NCI-H1092 (cell line): ENCODE measurements around the gene ALDH1L1.

ENCODE experiments used
- DNase-seq: peaks from one replicate; lab custom pipeline; 2025; lab: John Stamatoyannopoulos, UW

ALDH1L1 gene

GRCh38 chr3:126194713-126195305 is 14.4 kb upstream of the ALDH1L1 start:
- no peak for DNase-seq

DNA sequence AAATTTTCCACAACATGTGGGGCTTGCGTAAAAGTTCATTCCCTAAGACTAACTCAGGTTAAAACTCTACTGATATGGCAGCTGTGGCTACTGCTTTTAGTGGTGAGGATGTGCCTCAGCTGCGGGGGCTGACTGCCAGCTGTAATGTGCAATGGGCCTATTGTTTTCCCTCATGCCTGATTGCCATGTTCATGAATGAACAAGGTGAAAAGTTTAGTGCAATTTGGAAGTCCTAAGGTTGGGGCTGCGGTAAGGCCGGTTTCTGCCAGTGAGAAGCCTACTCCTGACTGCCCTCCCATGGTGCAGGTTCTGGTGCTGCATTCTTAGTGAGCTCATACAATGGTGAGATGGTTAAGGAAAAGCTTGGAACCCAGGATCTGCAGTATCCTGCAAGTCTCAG is 10.9 kb upstream of the ALDH1L1 start:
- DNase-seq = no peak

GRCh38 chr3:126187920-126188319 is 7.5 kb upstream of the ALDH1L1 start:
- no peak for DNase-seq

DNA sequence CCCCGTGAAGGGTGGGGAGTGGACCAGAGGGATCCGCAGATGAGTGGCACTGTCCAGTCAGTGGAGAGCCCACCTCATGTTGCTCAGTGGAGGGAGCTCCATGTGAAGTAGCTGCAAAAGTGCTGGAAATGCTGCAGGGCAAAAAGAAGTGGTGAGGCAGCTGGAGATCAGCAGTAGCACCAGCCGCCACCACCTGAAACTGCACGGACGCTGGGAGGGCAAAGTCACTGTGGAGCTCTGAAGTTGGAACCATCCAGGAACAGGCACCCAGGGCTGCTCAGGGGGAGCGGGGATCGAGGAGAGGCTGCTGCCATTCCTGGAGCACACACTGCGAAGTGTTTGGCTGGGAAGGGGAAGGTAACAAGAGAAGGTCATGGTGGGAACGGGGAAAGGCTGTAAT is 6.4 kb upstream of the ALDH1L1 start:
- no peak for DNase-seq

DNA sequence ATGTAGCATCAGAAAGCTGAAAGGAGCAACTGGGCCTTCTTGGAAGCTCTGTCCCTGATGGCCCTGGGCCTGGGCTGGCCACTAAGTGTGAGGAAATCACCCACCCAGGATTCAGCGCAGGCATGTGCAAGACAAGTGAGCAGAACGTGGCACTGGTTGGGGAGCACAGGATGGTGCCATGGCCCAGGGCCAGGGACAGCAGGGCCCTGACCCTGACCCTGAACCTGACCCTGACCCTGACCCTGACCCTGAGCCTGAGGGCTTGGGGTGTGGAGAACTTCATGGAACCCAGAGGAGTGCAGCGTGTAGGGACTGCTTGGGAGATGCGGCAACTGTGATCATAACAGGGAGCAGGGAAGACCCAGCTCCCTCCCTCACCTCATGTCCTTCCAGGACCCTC is 5.9 kb upstream of the ALDH1L1 start:
- no peak for DNase-seq

- DNase-seq = no peak
Observed at GRCh38 chr3:126184465-126185000, 4.1 kb upstream of the ALDH1L1 start.

DNA sequence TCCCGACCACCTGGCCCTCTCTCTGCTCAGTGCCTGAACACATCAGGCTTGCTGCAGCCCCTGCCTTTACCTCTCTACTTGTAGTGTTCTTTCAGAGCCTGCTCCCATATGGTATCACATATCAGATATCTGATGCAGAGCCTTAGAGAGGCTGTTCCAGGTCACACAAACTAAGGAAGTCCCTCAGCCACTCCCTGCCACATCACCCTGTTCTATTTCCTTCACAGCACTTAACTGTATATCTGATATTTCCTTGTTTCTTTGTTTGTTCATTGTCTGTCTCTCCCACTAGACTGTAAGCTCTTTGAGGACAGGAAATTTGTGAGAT is 976 bp upstream of the ALDH1L1 start:
- DNase-seq = no peak

- DNase-seq = no peak
Observed at GRCh38 chr3:126179825-126180476, 435 bp downstream of the ALDH1L1 start.

DNA sequence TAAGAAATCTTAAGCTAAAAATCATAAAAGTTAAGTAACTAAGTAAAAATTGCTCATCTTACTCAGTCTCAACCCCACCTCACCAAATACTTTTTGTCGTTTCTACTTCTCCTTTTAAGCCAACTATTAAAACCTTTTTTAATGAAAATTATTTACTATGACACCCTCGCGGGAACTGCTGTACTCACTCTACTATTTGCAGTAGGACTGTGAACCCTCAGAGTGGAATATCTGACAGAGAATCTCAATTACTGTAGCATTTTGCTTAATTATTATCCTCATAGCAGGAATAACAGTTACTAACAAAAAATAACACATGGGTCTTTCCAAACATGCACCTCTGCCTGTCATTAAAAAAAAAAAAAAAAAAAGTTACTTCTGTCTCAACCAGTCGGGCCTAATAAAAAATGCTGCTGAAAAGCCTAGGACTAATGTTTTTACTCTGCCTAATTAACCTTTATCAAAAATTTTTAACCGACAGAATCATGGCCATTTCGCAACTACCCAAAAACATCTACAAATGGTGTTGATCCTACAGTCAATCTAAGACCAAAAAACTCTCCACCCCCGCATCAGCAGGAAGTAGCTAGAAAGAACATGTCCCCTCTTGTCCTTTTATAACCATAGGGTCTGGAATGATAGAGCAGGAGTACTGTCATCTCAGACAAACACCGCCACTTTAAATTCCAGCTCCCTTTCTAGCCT is 10.2 kb downstream of the ALDH1L1 start:
- DNase-seq = no peak

DNA sequence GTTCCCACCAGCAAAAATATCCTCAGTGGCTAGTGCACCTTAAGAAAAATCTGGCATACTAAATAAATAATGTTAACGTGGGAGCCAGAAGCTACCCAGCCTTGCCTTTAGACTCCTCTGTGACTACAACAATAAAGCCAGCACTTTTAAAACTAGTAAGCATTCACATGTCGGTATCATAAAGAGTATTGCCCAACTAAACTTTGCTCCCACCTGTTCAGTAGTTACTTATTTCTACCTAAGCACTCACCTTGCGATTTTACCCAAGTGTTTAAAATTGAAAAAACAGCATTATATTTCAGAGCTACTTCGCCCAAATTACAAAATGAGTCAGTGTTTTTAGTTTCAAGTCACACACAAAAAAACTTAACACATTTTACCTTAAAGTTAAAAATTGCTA is 12.8 kb downstream of the ALDH1L1 start:
- no peak for DNase-seq

GRCh38 chr3:126166009-126166408 is 14.4 kb downstream of the ALDH1L1 start:
- DNase-seq = no peak

- no peak for DNase-seq
Observed at GRCh38 chr3:126161309-126161708, 19.1 kb downstream of the ALDH1L1 start.

- DNase-seq = no peak
Observed at GRCh38 chr3:126160243-126161210, 19.9 kb downstream of the ALDH1L1 start.

DNA sequence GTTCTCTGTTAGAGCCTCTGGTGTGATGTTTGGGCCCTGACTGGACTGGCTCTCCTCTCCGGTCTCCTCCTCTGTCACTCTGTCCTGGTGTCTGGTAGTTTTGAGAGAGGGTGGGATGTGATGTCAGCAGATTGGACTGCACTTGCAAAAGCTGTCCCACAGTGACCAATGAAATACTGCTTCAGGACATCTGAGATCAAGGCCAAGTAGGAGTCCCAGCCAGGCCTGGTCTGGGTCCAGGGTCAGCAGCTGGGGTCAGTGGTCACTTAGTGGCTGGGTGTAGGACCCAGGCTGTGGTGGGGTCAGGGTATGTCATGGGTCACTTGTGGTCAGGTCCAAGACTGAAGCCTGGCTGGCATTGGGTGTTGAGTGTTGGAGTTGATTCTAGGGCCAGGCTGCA is 20.9 kb downstream of the ALDH1L1 start:
- no peak for DNase-seq

DNA sequence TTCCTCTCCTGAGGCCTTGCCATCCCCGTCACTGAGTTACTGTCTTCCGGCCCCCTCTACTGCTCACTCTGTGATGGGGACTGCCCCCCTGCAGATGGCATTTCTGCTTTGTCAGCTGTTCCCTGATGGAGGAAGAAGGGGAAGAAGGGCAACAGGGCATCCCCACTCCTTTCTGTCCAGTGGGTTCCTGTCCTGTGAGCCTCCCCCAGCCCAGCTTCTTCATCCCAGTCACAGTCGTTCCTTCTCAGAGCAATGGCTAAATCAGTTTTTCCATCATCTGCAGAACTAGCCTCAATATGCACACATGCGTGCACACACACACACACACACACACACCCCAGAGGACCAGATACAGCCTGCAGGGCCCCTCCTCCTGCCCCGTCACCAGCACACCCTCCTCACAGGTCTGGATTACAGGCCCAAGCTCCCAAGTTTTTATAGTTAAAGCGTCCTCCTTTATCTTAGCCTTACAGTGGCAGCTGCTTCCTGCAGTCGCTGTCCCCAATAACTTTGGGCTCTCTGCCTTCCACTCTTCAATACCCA is 21.4 kb downstream of the ALDH1L1 start:
- no peak for DNase-seq

DNA sequence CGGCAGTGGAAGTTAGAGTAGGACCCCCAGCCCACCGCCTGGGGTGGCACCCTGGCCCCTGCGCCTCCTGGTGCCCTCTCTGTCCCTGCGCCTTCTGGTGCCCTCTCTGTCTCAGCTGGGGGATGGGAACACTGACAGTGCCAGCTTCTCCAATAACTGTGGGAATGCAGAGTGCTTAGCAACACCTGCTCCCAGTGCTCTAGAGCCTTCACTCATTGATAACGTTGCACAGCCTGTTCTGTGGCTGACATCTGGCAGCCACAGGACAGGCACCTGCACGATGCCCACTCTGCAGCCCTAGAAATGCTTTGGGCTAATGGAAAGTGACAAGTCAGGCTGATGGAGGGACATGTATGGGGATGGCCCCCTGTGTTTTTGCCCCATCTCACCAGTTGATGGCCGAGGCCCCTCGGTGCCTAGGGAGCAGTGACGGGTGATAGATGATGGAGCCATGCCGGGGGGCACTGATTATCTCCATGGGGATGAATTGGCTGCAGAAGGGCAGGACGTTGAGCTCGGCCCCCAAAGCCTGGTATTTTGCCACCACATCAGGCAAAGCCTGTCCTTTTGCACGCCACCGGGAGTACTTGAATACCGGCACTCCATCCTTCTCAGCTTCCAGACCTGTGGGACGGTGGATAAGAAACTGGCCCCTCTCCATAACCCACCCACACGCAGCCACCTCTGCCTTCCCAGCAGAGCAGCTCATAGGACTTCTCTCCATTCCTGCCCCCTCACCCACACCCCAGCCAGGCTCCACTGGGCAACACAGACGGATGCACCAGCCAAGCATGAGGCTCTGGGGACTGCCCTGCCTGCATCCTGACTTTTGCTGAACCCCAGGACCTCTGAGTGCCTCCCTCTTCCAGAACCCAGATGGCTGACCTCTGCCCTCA is 22.1 kb downstream of the ALDH1L1 start:
- DNase-seq = no peak

DNA sequence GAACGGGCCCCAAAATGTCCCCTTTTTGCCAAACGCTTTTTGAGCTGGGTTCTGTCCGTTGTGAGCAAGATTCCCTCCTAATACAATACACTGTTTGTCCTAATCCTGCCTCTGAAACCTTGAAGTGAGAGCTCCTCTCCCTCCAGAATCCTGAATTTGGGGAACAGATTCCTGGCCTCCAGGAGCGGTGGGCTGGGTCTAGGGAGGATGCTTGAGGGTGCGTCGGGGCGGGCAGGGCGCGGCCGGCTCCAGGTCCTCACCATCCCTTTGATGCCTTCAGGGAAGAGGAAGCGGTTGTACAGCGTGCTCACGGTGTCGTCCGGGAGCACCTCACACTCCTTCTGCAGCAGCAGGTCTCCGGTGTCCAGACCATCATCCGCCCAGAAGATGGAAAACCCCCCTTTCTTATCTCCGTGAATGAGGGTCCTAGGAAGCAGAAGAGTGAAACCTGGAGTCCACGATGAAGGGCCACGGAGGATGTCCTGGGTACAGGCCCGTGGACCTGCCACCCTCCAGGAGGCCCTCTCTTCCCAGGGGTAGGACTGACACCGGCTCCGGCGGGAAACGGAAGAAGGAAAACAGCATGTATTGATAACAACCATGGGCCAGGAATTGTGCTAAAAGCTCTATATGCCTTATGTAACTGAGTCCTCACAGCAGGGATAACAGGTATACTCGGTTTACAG is 23.2 kb downstream of the ALDH1L1 start:
- DNase-seq = no peak

- no peak for DNase-seq
Observed at GRCh38 chr3:126156468-126156867, 23.9 kb downstream of the ALDH1L1 start.

DNA sequence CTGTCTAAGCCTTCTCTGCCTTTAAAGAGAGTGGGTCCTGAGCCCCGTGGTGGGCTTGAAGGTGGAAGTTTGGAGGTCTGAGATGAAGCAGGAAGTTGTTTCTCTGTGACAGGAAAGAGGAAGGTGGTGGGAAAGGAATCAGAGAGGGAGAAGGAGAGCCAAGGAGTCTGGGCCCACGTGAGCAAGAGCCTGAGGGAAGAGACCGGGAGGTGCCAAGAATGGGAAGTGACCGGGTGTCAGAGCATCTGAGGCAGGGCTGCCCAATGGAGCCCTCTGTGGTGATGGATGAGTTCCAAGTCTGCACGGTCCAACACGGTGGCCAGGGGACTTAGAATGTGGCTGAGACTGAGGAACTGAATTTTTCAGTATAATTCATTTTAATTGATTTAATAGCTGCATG is 24.6 kb downstream of the ALDH1L1 start:
- no peak for DNase-seq

GRCh38 chr3:126155280-126155640 is 25.1 kb downstream of the ALDH1L1 start:
- no peak for DNase-seq
